HL-60 (cell line): ENCODE data around the gene LCE3C.

Source experiments
- TF ChIP-seq, protein P1 (sequence below): IDR thresholded peaks from one replicate; pipeline ENCODE4 v1.5.1; 2011; ENCODE audit warnings: low read length, control low read depth, inconsistent platforms; ENCODE audit not compliant: insufficient read depth
- TF ChIP-seq, protein P2 (sequence below): IDR thresholded peaks from 2 replicates; pipeline ENCODE4 v1.6.1; 2012; ENCODE audit warnings: low read depth; ENCODE audit not compliant: insufficient replicate concordance

DNA sequence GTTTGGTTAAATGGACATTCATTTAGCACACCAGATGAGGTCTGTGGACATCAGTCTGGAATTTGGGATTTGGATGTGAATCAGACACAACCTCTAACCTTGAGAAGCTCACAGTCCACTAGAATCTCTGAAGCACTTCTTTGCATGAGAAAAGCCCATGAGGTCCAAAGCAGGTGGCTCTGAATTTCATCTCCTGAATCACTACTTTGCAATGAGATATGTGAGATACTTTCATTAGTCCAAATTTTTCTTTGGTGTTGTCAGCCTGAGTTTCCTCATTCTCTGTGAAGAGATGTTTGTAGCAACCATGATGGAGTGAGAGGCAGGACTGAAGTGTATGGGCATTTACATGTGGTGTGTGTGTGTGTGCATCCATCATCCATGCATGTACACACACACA, 46.6 kb downstream of the LCE3C start:
- TF ChIP-seq, protein P1, sequence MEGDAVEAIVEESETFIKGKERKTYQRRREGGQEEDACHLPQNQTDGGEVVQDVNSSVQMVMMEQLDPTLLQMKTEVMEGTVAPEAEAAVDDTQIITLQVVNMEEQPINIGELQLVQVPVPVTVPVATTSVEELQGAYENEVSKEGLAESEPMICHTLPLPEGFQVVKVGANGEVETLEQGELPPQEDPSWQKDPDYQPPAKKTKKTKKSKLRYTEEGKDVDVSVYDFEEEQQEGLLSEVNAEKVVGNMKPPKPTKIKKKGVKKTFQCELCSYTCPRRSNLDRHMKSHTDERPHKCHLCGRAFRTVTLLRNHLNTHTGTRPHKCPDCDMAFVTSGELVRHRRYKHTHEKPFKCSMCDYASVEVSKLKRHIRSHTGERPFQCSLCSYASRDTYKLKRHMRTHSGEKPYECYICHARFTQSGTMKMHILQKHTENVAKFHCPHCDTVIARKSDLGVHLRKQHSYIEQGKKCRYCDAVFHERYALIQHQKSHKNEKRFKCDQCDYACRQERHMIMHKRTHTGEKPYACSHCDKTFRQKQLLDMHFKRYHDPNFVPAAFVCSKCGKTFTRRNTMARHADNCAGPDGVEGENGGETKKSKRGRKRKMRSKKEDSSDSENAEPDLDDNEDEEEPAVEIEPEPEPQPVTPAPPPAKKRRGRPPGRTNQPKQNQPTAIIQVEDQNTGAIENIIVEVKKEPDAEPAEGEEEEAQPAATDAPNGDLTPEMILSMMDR, result no peak
- TF ChIP-seq, protein P2, sequence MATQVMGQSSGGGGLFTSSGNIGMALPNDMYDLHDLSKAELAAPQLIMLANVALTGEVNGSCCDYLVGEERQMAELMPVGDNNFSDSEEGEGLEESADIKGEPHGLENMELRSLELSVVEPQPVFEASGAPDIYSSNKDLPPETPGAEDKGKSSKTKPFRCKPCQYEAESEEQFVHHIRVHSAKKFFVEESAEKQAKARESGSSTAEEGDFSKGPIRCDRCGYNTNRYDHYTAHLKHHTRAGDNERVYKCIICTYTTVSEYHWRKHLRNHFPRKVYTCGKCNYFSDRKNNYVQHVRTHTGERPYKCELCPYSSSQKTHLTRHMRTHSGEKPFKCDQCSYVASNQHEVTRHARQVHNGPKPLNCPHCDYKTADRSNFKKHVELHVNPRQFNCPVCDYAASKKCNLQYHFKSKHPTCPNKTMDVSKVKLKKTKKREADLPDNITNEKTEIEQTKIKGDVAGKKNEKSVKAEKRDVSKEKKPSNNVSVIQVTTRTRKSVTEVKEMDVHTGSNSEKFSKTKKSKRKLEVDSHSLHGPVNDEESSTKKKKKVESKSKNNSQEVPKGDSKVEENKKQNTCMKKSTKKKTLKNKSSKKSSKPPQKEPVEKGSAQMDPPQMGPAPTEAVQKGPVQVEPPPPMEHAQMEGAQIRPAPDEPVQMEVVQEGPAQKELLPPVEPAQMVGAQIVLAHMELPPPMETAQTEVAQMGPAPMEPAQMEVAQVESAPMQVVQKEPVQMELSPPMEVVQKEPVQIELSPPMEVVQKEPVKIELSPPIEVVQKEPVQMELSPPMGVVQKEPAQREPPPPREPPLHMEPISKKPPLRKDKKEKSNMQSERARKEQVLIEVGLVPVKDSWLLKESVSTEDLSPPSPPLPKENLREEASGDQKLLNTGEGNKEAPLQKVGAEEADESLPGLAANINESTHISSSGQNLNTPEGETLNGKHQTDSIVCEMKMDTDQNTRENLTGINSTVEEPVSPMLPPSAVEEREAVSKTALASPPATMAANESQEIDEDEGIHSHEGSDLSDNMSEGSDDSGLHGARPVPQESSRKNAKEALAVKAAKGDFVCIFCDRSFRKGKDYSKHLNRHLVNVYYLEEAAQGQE, result no peak
